ENCODE measurements around the gene RGS5.

The RGS5 gene

DNA sequence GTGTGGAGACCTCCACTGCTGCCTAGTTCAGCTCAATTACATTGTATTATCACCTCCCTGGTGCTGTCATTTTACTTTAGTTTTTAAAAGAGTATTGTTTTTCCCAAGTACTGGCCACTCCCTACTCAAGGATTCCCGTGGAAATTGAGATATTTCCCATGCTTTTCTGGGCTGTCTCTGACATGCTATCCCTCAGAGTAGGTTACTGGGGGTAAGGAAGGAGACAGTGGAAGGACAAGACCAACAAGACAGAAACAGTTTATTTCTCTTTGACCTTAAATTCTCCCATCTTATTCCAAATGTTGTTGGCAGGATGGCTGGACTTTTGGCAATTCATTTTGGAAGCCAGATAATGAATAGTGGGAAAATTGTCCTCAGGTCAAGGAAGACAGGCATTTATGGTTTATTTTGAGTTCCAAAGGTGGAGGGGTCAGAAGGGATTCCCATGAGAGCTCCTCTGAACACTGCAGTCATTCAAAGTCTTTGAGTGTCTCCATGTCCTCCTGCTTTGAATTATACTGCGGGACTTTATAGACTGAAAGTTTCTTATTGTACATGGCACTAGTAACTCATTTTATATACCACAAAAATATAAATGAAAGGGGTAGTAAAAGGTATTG is 20.3 kb downstream of the RGS5 start:
- TF ChIP-seq, protein P1, sequence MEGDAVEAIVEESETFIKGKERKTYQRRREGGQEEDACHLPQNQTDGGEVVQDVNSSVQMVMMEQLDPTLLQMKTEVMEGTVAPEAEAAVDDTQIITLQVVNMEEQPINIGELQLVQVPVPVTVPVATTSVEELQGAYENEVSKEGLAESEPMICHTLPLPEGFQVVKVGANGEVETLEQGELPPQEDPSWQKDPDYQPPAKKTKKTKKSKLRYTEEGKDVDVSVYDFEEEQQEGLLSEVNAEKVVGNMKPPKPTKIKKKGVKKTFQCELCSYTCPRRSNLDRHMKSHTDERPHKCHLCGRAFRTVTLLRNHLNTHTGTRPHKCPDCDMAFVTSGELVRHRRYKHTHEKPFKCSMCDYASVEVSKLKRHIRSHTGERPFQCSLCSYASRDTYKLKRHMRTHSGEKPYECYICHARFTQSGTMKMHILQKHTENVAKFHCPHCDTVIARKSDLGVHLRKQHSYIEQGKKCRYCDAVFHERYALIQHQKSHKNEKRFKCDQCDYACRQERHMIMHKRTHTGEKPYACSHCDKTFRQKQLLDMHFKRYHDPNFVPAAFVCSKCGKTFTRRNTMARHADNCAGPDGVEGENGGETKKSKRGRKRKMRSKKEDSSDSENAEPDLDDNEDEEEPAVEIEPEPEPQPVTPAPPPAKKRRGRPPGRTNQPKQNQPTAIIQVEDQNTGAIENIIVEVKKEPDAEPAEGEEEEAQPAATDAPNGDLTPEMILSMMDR (IDR thresholded peaks at IDR 0.05): no peak
- TF ChIP-seq ZFX (IDR thresholded peaks at IDR 0.05; ENCODE audit: borderline replicate concordance): no peak
- no peak overlapping the region for H3K27ac ChIP-seq

DNA sequence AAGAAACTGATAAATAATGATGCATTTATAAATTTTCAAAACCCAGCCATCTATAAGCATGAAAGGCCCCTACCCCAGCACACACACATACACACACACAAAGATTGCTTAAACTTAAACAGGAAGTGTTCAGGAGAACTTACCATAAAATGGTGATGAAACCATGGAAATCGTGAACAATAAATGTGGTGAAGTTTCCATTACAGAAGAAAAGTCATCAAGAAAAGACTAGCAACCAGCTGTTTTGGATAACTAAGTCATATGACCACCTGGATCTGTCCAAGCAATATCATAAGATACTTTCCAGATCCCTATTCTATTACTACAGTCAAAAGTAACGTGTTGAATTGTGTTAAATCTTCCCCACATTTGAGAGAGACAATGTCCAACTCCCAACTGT is 24.1 kb downstream of the RGS5 start:
- TF ChIP-seq ZFX (IDR thresholded peaks at IDR 0.05; ENCODE audit: borderline replicate concordance): no peak
- TF ChIP-seq, protein P1 (IDR thresholded peaks at IDR 0.05): no peak
- H3K27ac ChIP-seq: no peak overlapping the region

DNA sequence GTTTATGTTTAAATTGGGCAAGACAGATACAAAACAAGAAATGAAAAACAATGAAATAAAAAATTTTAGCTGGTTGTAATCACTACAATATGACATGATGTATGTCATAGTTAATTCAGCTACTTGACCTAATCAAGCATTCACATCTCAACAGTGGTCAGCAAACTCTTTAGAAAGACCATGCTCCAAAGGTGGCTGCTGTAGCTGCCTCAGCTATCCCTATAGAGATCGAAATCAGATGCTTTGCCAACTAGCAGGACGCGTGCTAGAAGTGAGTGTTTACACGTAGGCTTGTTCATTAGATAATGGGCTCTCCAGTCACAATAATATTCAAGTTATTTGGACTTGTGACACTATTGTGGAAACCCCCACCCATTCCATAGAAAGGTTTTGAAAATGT is 25.9 kb downstream of the RGS5 start:
- H3K27ac ChIP-seq: no peak overlapping the region
- TF ChIP-seq, protein P1 (IDR thresholded peaks at IDR 0.05): no peak
- no peak for TF ChIP-seq ZFX (IDR thresholded peaks at IDR 0.05; ENCODE audit: borderline replicate concordance)

DNA sequence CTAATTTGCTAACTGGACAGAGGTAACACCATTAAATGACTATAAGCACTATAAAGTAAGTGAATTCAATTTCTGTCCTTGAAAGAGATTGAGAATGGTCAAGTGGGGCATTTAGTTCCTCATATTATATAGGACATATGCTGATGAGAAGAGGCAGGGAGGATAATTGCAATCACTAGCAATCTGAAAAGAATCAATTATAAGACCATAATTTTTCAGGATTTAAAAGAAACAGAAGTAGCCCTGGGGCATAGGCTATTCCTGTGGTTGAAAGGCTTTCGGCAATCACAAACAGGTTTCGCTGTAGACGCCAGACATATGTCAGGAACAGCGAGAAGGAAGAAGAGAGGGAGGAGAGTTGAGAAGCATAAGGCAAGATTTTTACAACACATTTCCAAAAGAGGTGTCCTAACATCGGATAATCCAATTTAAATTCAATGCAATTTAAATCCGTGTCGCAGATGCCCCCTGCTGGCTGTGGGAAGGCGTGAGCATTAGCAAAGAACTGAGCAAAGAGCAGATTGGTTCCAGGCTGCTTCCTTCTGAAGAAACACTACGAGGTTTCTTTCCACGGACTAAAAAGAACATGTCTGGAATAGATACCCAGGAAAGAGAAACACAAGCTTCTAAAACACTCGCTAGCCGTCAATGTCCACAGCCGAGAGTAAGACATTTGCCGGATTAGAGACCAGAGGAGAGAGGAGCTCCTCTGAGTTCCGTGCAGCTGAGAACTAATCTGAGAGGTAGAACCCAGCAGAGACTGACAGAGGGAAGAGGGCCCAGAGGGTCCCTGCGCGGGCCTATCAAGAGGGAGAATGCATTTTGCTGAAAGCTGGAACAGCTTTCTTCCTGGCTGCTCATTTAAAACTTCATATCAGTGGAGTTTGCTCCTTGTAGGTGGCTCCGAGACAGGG is 27.9 kb downstream of the RGS5 start:
- H3K27ac ChIP-seq: no peak overlapping the region
- TF ChIP-seq, protein P1 (IDR thresholded peaks at IDR 0.05): peak; percentile 98
- no peak for TF ChIP-seq ZFX (IDR thresholded peaks at IDR 0.05; ENCODE audit: borderline replicate concordance)

DNA sequence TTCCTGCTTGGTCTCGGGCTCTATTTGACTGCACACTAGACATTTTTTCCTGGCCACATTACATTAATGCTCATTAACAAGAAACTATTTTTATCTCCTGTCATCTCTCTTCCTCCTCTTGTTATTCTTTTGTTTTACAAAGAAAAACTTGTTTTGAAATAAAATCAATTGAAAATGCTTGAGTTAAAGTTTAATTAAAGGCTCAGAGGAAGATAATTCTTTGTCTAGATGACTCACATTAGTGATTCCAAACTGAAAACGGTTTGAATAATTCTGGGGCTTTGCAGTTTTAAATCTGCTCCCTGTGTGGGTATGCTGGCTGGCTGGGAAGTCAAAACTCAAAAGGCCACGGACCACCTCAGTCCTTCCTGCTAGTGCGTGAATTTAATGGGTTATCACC is 29.6 kb downstream of the RGS5 start:
- no peak overlapping the region for H3K27ac ChIP-seq

DNA sequence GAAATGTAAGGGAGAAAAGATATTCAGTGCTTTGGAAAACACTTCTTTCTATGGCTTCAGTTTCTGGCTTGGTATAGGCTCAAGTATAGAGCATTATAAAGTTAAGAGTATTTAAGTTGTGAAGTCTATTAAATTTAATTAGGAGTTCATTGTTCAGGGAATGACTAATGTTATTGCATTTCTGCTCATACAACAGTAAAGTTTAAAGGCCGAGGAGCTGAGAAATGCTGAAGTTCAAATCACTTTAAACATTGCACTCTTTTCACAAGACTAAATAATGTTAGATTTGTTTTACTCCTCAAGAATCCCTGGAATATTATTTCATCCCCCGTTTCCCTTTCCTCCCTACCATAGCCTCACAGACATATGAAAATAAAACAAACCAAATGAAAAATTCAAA is 30.1 kb downstream of the RGS5 start:
- H3K27ac ChIP-seq: no peak overlapping the region
- TF ChIP-seq, protein P1 (IDR thresholded peaks at IDR 0.05): no peak
- TF ChIP-seq ZFX (IDR thresholded peaks at IDR 0.05; ENCODE audit: borderline replicate concordance): no peak

More for the DNA sequence above, 29.6 kb downstream of the RGS5 start:
- TF ChIP-seq ZFX (IDR thresholded peaks at IDR 0.05; ENCODE audit: borderline replicate concordance): no peak
- TF ChIP-seq, protein P1 (IDR thresholded peaks at IDR 0.05): no peak

DNA sequence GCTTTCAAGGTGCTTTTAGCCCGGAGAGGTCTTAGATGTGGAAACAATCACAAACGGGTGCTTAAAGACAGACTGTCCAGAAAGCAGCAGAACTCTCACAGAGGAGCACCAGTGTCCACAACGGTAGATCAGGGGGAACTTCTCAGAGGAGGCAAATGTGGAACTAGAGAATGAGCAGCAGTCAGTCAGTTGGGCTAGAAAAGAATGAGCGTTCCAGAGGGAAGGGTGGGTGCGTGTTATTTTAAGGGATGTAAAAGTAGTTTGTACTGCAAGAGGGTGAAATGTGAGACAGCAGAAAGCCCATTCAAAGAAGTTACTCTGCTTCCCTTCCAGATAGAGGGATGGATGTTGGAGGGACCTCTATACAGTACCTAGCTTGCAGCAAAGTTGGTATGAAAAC is 30.9 kb downstream of the RGS5 start:
- TF ChIP-seq, protein P1 (IDR thresholded peaks at IDR 0.05): no peak
- no peak for TF ChIP-seq ZFX (IDR thresholded peaks at IDR 0.05; ENCODE audit: borderline replicate concordance)
- no peak overlapping the region for H3K27ac ChIP-seq

Data from 22Rv1 (cell line).